GM23338 (cell line): ENCODE results near the gene RBFOX1. TPM values are rescaled to one million over a fixed set of nuclear protein-coding genes. Genes with fewer than 3 reads are reported as not detected.

ENCODE experiments used
- ATAC-seq: fragments of 200-7000 bp; cut with Tn5 transposase; 3 replicates; pipeline ENCODE4 v1.9.1; 2020
- DNase-seq: peaks from one replicate; pipeline ENCODE4 v3.0.0-alpha.2; 2015; ENCODE audit warnings: low spot score
- H2AFZ ChIP-seq: fragments of 200-600 bp; sonication (generic); 2 replicates; pipeline ENCODE4 v1.8.0; 2016; ENCODE audit warnings: antibody characterized with exemption, mild to moderate bottlenecking, moderate library complexity
- H3F3A ChIP-seq: fragments of 200-600 bp; sonication (generic); replicated peaks from 2 replicates; pipeline ENCODE4 v1.8.0; 2017; ENCODE audit warnings: antibody characterized with exemption, mixed run types, low read depth
- H3K27ac ChIP-seq: fragments of 200-600 bp; sonication (generic); 2 replicates; pipeline ENCODE4 v1.6.1; 2016; ENCODE audit warnings: low read depth
- H3K27me3 ChIP-seq: fragments of 200-600 bp; sonication (generic); 2 replicates; pipeline ENCODE4 v1.8.0; 2016; ENCODE audit warnings: mild to moderate bottlenecking, mixed run types, moderate library complexity; ENCODE audit not compliant: insufficient read depth
- H3K36me3 ChIP-seq: fragments of 200-600 bp; sonication (generic); 2 replicates; pipeline ENCODE4 v1.8.0; 2016; ENCODE audit warnings: mild to moderate bottlenecking; ENCODE audit not compliant: insufficient read depth
- H3K4me1 ChIP-seq: fragments of 200-600 bp; sonication (generic); 2 replicates; pipeline ENCODE4 v1.8.0; 2016; ENCODE audit warnings: mild to moderate bottlenecking, moderate library complexity; ENCODE audit not compliant: insufficient read depth
- H3K4me2 ChIP-seq: fragments of 200-600 bp; sonication (generic); 2 replicates; pipeline ENCODE4 v1.7.1; 2017; ENCODE audit warnings: mixed run types
- H3K4me3 ChIP-seq: fragments of 200-600 bp; sonication (generic); 2 replicates; pipeline ENCODE4 v1.6.1; 2016; ENCODE audit warnings: mixed run types
- H3K79me2 ChIP-seq: fragments of 200-600 bp; sonication (generic); replicated peaks from 2 replicates; pipeline ENCODE4 v1.8.0; 2017; ENCODE audit warnings: mild to moderate bottlenecking; ENCODE audit not compliant: insufficient read depth
- H3K9me2 ChIP-seq: fragments of 200-600 bp; sonication (generic); 2 replicates; pipeline ENCODE4 v1.8.0; 2017; ENCODE audit not compliant: insufficient read depth
- H4K20me1 ChIP-seq: fragments of 200-600 bp; sonication (generic); replicated peaks from 2 replicates; pipeline ENCODE4 v1.8.0; 2017; ENCODE audit warnings: mild to moderate bottlenecking; ENCODE audit not compliant: insufficient read depth
- H3K27ac Mint-ChIP-seq: 2 replicates; pipeline ENCODE4 v1.8.0; 2020; ENCODE audit warnings: inconsistent platforms, mild to moderate bottlenecking, moderate library complexity, mixed read lengths
- H3K27me3 Mint-ChIP-seq: 3 replicates; pipeline ENCODE4 v1.8.0; 2022; ENCODE audit warnings: low read depth, mild to moderate bottlenecking, moderate library complexity, mixed read lengths, inconsistent platforms; ENCODE audit not compliant: insufficient read depth, poor library complexity
- H3K36me3 Mint-ChIP-seq: 3 replicates; pipeline ENCODE4 v1.8.0; 2021; ENCODE audit warnings: low read depth, mild to moderate bottlenecking, inconsistent platforms, moderate library complexity, mixed read lengths
- H3K4me1 Mint-ChIP-seq: 3 replicates; pipeline ENCODE4 v1.8.0; 2020; ENCODE audit warnings: mild to moderate bottlenecking, inconsistent platforms, mixed read lengths
- H3K4me3 Mint-ChIP-seq: 3 replicates; pipeline ENCODE4 v1.8.0; 2021; ENCODE audit warnings: moderate library complexity, mild to moderate bottlenecking, inconsistent platforms, mixed read lengths
- H3K9me3 Mint-ChIP-seq: 3 replicates; pipeline ENCODE4 v1.8.0; 2020; ENCODE audit warnings: moderate library complexity, mild to moderate bottlenecking, inconsistent platforms, mixed read lengths
- CREB1 ChIP-seq: fragments of 250-450 bp; sonication (Bioruptor Pico); IDR thresholded peaks from 2 replicates; pipeline ENCODE4 v1.5.0; 2020; ENCODE audit warnings: low read depth, mild to moderate bottlenecking, moderate library complexity
- EZH2 ChIP-seq: fragments of 200-600 bp; sonication (generic); IDR thresholded peaks from one replicate; pipeline ENCODE4 v1.8.0; 2017; ENCODE audit warnings: antibody characterized with exemption, mild to moderate bottlenecking, low read depth; ENCODE audit not compliant: unreplicated experiment
- EZH2phosphoT487 ChIP-seq: fragments of 200-600 bp; sonication (generic); IDR thresholded peaks from one replicate; pipeline ENCODE4 v1.8.1; 2018; ENCODE audit warnings: antibody characterized with exemption; ENCODE audit not compliant: unreplicated experiment
- NANOG ChIP-seq: IDR thresholded peaks from 2 replicates; pipeline ENCODE4 v1.6.1; 2016; ENCODE audit warnings: antibody characterized with exemption, borderline replicate concordance
- POLR2AphosphoS5 ChIP-seq: IDR thresholded peaks from 2 replicates; pipeline ENCODE4 v1.6.1; 2016; ENCODE audit warnings: antibody characterized with exemption, low read depth
- STAT1 ChIP-seq: IDR thresholded peaks from one replicate; pipeline ENCODE4 v1.6.1; 2016; ENCODE audit warnings: antibody characterized with exemption; ENCODE audit not compliant: unreplicated experiment
- ZNF114 ChIP-seq: fragments of 250-450 bp; sonication (Bioruptor Pico); IDR thresholded peaks from 2 replicates; pipeline ENCODE4 v1.5.0; 2020; ENCODE audit warnings: mild to moderate bottlenecking, moderate library complexity
- ZNF331 ChIP-seq: fragments of 250-450 bp; sonication (Bioruptor Pico); IDR thresholded peaks from 2 replicates; pipeline ENCODE4 v1.5.0; 2020; ENCODE audit warnings: low read depth, mild to moderate bottlenecking, moderate library complexity
- polyA plus RNA-seq: library from polyadenylated mRNA; unstranded; fragments of >200 nt; fragmentation: Nextera tagmentation; extraction: Ambion mirVana; gene quantifications from 2 replicates; pipeline ENCODE4 v1.2.1, GENCODE V29; 2016
- total RNA-seq: library from RNA; depleted of rRNA; stranded (reverse); fragments of >200 nt; shearing (Covaris generic); gene quantifications from 2 replicates; pipeline ENCODE4 v1.2.3, GENCODE V29; 2014
- TF ChIP-seq, protein P1 (sequence below), 2 experiments: fragments of 200-600 bp in 1 of 2; sonication (generic) in 1 of 2; conservative IDR thresholded peaks; 2 replicates each; pipeline versions ENCODE4 v1.5.1 to v1.6.1; 2016 to 2017; ENCODE audit warnings: antibody characterized with exemption in 2 of 2, low read depth in 2 of 2, mild to moderate bottlenecking in 2 of 2, moderate library complexity in 1 of 2
- TF ChIP-seq, protein P2 (sequence below): IDR thresholded peaks from 2 replicates; pipeline ENCODE4 v1.6.1; 2016; ENCODE audit warnings: antibody characterized with exemption
- TF ChIP-seq, protein P3 (sequence below): IDR thresholded peaks from one replicate; pipeline ENCODE4 v1.6.1; 2018; ENCODE audit warnings: antibody characterized with exemption; ENCODE audit not compliant: unreplicated experiment

The RBFOX1 gene
- total and polyA plus RNA-seq, 2 experiments from 2014 or later, result 2.5 to 3.6 TPM

DNA sequence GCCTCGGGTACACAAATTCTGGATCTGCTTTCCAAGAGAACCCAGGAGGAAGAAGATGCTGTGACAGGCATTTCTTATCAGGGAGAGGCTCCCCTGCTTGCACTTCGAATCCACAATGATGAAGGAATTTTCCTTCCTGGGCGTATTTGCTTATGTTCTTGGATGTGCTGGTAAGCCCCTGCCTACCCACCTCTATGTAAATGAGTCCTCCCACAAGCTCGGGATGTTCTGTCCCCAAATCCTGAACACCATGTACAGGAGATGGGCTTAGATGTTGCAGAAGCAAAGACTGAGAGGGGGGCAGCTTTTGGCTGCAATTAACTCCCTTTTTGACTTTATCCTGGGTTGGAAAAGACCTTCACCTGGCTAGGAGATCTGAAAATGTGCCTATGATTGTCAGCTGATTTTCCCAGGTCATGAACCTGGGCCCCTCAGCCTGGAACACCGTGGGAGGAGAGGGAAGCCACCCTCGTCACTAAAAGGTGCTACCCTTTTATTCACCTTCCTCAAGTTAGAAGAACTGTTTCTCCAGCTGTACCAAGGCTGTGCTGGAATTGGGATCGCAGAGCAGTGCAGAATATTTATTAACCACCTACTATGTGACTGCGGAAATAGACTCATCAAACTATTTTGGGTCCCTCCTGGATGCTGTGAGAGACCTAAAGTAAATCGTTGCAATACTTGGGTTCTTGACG is 150.1 kb downstream of the RBFOX1 start:
- TF ChIP-seq ZNF114 (CRISPR knock-in tag) (no peak), STAT1 (no peak), POLR2AphosphoS5 (no peak), NANOG (no peak), CREB1 (CRISPR knock-in tag) (no peak), ZNF331 (CRISPR knock-in tag) (no peak), EZH2 (no peak), EZH2phosphoT487 (no peak)
- TF ChIP-seq, protein P1, sequence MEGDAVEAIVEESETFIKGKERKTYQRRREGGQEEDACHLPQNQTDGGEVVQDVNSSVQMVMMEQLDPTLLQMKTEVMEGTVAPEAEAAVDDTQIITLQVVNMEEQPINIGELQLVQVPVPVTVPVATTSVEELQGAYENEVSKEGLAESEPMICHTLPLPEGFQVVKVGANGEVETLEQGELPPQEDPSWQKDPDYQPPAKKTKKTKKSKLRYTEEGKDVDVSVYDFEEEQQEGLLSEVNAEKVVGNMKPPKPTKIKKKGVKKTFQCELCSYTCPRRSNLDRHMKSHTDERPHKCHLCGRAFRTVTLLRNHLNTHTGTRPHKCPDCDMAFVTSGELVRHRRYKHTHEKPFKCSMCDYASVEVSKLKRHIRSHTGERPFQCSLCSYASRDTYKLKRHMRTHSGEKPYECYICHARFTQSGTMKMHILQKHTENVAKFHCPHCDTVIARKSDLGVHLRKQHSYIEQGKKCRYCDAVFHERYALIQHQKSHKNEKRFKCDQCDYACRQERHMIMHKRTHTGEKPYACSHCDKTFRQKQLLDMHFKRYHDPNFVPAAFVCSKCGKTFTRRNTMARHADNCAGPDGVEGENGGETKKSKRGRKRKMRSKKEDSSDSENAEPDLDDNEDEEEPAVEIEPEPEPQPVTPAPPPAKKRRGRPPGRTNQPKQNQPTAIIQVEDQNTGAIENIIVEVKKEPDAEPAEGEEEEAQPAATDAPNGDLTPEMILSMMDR (conservative IDR thresholded peaks at IDR 0.05; ENCODE audit: low read depth in 2 of 2), result no peak
- TF ChIP-seq, protein P2, sequence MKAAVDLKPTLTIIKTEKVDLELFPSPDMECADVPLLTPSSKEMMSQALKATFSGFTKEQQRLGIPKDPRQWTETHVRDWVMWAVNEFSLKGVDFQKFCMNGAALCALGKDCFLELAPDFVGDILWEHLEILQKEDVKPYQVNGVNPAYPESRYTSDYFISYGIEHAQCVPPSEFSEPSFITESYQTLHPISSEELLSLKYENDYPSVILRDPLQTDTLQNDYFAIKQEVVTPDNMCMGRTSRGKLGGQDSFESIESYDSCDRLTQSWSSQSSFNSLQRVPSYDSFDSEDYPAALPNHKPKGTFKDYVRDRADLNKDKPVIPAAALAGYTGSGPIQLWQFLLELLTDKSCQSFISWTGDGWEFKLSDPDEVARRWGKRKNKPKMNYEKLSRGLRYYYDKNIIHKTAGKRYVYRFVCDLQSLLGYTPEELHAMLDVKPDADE, result no peak
- TF ChIP-seq, protein P3, sequence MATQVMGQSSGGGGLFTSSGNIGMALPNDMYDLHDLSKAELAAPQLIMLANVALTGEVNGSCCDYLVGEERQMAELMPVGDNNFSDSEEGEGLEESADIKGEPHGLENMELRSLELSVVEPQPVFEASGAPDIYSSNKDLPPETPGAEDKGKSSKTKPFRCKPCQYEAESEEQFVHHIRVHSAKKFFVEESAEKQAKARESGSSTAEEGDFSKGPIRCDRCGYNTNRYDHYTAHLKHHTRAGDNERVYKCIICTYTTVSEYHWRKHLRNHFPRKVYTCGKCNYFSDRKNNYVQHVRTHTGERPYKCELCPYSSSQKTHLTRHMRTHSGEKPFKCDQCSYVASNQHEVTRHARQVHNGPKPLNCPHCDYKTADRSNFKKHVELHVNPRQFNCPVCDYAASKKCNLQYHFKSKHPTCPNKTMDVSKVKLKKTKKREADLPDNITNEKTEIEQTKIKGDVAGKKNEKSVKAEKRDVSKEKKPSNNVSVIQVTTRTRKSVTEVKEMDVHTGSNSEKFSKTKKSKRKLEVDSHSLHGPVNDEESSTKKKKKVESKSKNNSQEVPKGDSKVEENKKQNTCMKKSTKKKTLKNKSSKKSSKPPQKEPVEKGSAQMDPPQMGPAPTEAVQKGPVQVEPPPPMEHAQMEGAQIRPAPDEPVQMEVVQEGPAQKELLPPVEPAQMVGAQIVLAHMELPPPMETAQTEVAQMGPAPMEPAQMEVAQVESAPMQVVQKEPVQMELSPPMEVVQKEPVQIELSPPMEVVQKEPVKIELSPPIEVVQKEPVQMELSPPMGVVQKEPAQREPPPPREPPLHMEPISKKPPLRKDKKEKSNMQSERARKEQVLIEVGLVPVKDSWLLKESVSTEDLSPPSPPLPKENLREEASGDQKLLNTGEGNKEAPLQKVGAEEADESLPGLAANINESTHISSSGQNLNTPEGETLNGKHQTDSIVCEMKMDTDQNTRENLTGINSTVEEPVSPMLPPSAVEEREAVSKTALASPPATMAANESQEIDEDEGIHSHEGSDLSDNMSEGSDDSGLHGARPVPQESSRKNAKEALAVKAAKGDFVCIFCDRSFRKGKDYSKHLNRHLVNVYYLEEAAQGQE, result no peak
- no peaks in the 10 kb centered on the region for H3K36me3 ChIP-seq
- Mint-ChIP-seq H3K4me1 (0 out of 3 replicates have a peak, but pooled peaks cover 3% of the 10 kb centered on the region), H3K27ac (no peak overlapping the region), H3K27me3 (peaks cover 2% of the 10 kb centered on the region), H3K9me3 (no peaks in the 10 kb centered on the region), H3K36me3 (peaks cover 2% of the 10 kb centered on the region; the same call in 1 of the 3 replicates), H3K4me3 (no peak overlapping the region)
- no peak overlapping the region for H3K27ac ChIP-seq
- H3F3A ChIP-seq, result no peaks in the 10 kb centered on the region
- no peaks in the 10 kb centered on the region for H4K20me1 ChIP-seq
- no peak for DNase-seq
- no peaks in the 10 kb centered on the region for H3K27me3 ChIP-seq
- no peaks in the 10 kb centered on the region for H3K9me2 ChIP-seq
- no peak overlapping the region for H2AFZ ChIP-seq
- H3K4me2 ChIP-seq, result no peak overlapping the region
- no peaks in the 10 kb centered on the region for H3K79me2 ChIP-seq
- ATAC-seq, result no peak
- no peak overlapping the region for H3K4me3 ChIP-seq
- no peaks in the 10 kb centered on the region for H3K4me1 ChIP-seq
